Fibroblast of mammary gland (primary cell): ENCODE results near the gene PHKB.

Experiments
- DNase-seq: peaks from one replicate; pipeline ENCODE4 v3.0.0-alpha.2; 2010; ENCODE audit warnings: low read depth
- H3K4me3 ChIP-seq: 2 replicates; pipeline ENCODE4 v1.5.1; 2011; ENCODE audit warnings: low read depth, mild to moderate bottlenecking, low read length, moderate library complexity; ENCODE audit not compliant: control insufficient read depth
- CTCF ChIP-seq: conservative IDR thresholded peaks from 2 replicates; pipeline ENCODE4 v1.5.1; 2011; ENCODE audit warnings: low read depth, low read length, inconsistent platforms; ENCODE audit not compliant: control insufficient read depth, insufficient read depth

The PHKB gene

GRCh38 chr16:47625115-47625567, 164.0 kb downstream of the PHKB start:
- DNase-seq = no peak
- TF ChIP-seq CTCF = no peak
- H3K4me3 ChIP-seq = no peak overlapping the region

DNA sequence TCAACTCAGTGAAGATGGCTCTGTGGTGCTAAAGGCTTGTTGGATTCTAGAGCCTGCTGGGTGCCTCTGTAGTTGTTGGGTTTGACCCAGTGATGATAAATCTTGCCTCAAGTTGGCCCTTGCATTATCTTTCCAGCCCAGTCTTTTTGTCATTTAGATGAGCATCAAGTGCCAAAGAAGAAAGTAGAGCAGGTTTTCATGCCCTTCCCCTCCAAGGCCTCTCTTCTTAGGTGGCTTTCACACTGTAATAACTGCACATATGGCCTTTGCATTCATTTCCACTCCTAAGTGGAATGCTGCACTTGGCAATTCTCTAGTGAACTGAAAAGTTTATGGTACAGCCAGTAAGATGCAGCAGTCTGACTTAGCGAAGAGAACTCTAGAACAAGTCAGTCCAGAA, 165.1 kb downstream of the PHKB start:
- DNase-seq = no peak
- H3K4me3 ChIP-seq = no peak overlapping the region
- no peak for TF ChIP-seq CTCF

DNA sequence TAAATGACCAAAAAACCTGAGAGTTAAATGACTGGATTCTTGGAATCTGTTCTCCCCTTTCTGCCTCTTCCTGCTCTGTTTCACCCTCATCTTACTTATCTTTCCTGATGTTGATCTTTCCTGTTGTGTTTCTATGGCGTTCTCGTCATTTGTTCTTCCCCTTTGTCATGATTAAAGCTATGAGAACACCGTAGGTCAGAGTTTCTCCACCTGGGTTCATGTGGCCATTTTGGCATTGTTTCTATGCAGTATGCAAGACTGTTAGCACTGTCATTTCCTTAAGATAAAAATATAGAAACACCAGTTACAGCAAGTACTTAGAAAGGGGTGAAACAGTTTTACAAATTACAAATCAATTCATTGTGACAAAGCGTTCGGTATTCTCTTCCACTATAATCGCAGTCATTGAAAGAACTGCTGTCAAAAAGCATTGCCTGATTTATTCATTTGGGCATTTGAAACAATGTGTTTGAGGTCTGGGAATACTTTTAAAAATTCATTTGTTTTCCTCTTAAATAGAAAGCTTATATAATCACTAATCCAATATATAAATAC, 166.0 kb downstream of the PHKB start:
- DNase-seq = no peak
- TF ChIP-seq CTCF = no peak
- no peak overlapping the region for H3K4me3 ChIP-seq

- no peak for DNase-seq
- no peak for TF ChIP-seq CTCF
- H3K4me3 ChIP-seq = no peak overlapping the region
Measured at GRCh38 chr16:47627721-47628120, 166.6 kb downstream of the PHKB start.

DNA sequence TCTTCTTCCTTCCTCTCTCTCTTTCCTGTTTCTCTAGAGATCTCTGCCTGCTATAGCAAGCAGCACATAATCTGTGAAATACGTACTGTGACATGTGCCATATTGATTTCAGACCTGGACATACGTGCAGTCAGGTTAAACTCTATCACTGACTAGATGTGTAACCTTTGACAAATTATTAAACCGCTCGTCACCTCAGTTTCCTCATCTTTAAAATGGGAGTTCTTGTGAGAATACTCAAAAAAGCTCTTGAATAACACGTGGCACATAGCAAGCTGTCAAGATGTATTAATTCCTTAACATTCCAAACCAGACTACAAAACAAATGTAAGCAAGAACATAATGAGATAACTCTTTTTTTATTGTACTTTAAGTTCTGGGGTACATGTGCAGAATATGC, 170.0 kb downstream of the PHKB start:
- DNase-seq = no peak
- H3K4me3 ChIP-seq = no peak overlapping the region
- no peak for TF ChIP-seq CTCF

GRCh38 chr16:47634126-47634525, 173.0 kb downstream of the PHKB start:
- H3K4me3 ChIP-seq = no peak overlapping the region
- no peak for TF ChIP-seq CTCF
- no peak for DNase-seq

DNA sequence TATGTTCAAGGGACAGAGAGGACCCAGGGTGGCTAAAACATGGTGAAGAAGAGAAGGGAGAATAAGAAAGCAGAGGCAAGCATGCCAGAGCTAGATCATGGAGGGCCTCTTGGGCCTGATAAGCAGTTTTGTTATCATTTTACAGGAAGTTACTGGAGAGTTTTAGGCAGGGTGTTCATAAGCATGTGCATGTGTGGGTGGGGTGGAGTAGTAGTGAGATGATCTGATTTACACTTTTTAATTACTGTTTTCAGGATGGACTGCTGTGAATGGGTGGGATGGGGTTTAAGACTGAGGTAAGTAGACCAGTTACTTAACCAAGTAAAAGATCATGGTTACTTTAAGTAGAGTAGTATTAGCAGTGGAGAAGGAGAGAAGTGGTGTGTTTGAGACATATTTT, 173.6 kb downstream of the PHKB start:
- no peak for TF ChIP-seq CTCF
- no peak for DNase-seq
- no peak overlapping the region for H3K4me3 ChIP-seq
